HG02571 (cell line): ENCODE results near the gene DMC1.
"Not testable (repeated sequence)": the region's sequence is repeated elsewhere in the genome, so short reads cannot be mapped to it uniquely, and the experiment has no call there.

Experiments
- ATAC-seq: cut with Tn5 transposase; IDR thresholded peaks from one replicate; pipeline ENCODE4 v1.9.1; 2021; ENCODE audit warnings: mild to moderate bottlenecking, moderate library complexity; ENCODE audit not compliant: unreplicated experiment

DMC1 gene

DNA sequence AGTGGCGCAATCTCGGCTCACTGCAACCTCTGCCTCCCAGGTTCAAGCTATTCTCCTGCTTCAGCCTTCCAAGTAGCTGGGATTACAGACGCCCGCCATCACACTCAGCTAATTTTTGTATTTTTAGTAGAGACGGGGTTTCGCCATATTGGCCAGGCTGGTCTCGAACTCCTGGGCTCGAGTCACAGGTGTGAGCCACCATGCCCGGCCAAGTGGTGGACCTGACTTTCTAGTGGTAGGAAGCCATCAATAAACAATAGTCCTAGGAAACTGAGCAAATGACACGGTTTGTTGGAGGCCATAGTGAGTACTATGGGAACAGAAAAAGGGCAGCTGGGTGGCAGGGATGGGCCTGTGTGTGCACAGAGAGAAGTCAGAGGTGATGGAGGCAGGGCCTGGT is 99.8 kb downstream of the DMC1 start:
- ATAC-seq: not testable (repeated sequence)

GRCh38 chr22:38469306-38469781 is 100.6 kb downstream of the DMC1 start:
- ATAC-seq: no peak
